NCI-H526 (cell line): ENCODE data around the gene PTPN7.
"Not testable (repeated sequence)": the region's sequence is repeated elsewhere in the genome, so short reads cannot be mapped to it uniquely, and the experiment has no call there.

Source experiments
- DNase-seq, 2 experiments: peaks; one replicate each; lab custom pipeline; 2025; lab: John Stamatoyannopoulos, UW

PTPN7 gene

GRCh38 chr1:202151045-202151444, 9.4 kb downstream of the PTPN7 start:
- DNase-seq = no peak

DNA sequence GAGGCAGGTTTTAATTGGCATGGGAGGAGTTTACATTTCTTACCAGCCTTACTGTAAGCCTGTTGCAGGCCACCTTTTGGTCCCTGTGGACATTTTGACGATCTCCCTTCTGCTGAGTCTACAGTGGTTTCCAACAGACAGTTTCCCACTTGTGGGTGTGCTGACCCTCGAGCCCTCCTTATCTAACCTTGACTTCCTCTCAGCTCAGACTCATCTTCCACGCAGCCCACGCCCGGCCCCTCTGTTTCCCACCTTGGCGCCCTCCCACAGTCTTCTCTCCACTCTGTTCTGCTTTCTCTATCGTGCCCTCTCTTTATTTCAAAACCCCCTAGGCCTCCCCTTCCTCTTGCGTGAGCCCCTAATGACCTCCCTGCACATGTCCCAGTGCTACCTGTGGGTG, 9.8 kb downstream of the PTPN7 start:
- no peak for DNase-seq

- no peak for DNase-seq
Observed at GRCh38 chr1:202150187-202150586, 10.2 kb downstream of the PTPN7 start.

- DNase-seq = no peak
Observed at GRCh38 chr1:202149566-202149965, 10.8 kb downstream of the PTPN7 start.

- DNase-seq = no peak
Observed at GRCh38 chr1:202148391-202148790, 12.0 kb downstream of the PTPN7 start.

DNA sequence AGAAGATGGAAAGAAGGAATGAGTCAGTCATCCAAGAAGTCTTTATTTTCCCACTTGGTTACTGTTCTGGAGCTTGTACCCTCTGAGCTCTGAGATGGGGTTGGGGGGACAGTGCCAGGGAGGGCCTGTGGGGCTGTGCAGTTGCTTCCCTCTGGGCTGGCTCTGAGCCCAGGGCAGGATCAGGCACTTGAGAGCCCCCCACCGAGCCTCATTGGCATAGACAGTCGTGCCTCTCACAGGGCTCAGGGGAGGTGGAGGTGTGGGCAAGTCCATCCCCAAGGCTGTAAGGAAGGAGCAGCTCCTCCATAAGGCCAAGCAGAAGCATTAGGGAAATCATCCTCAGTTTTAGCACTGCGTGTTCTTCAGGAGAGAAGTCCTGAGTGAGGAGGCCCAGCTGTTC, 13.4 kb downstream of the PTPN7 start:
- no peak for DNase-seq

DNA sequence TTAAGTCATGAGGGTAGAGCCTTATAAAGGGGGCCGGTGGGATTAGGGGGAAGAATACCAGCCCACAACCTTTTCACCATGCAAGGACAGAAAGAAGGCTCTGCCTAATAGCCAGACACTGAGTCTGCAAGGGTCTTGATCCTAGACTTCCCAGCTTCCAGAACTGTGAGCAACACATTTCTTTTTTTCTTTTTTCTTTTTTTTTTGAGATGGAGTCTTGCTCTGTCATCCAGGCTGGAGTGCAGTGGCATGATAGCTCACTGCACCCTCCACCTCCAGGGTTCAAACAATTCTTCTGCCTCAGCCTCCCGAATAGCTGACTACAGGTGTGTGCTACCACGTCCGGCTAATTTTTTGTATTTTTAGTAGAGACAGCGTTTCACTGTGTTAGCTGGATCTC, 14.1 kb downstream of the PTPN7 start:
- DNase-seq = no peak

DNA sequence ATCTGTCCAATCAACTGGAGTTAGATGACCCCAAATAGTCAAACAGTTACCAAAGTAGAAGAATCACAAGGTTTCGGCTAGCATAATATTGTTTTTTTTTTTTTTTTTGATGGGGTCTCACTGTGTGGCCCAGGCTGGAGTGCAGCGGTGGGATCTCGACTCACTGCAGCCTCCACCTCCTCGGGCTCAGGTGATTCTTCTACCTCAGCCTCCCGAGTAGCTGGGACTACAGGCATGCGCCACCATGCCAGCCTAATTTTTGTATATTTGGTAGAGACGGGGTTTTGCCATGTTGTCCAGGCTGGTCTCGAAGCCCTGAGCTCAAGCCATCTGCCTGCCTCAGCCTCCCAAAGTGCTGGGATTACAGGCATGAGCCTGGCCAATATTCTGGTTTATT, 14.7 kb downstream of the PTPN7 start:
- DNase-seq = not testable (repeated sequence)

GRCh38 chr1:202145068-202145743, 15.2 kb downstream of the PTPN7 start:
- no peak for DNase-seq

GRCh38 chr1:202144402-202145067, 15.9 kb downstream of the PTPN7 start, which contains the start of gene ARL8A:
TSS of gene ARL8A (minus strand) at chr1:202144737. CDS start at chr1:202144572, 165 bp downstream.
- DNase-seq = peak in 1 of 2 experiments; percentile 70

DNA sequence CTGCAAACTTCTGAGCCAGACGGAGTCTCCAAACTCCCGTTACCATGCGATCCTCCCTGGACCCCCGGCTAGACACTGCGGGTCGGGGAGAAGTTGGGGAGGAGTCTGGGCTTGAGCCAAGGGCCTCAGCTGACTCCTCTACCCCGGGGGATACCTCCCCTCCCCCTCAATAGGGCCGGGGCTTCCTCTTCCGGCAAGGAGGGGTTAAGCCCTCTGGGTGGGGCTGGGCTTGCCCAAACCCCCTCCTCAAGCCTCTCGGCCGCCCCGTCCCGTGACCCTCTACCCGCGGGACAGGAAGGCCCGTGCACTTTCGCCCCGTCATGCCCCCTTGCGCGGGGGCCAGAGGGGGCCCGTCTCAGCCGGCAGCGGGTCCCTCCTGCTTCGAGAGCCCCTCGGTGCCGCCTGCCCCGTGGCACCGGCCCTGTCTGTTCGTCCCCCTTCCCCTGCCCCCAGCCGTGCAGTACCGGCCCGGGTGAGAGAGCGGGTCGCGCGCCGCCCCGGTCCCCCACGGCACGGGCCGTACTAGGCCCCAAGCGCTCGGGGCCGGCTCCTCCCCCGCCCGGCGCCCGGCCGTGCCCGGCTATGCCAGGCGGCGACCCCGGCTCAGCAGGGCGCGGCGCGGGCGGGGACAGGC, 16.5 kb downstream of the PTPN7 start:
- peak in 1 of 2 experiments; percentile 41 for DNase-seq

GRCh38 chr1:202143011-202143767, 17.2 kb downstream of the PTPN7 start:
- DNase-seq = no peak

GRCh38 chr1:202141468-202141867, 18.9 kb downstream of the PTPN7 start:
- not testable (repeated sequence) for DNase-seq

DNA sequence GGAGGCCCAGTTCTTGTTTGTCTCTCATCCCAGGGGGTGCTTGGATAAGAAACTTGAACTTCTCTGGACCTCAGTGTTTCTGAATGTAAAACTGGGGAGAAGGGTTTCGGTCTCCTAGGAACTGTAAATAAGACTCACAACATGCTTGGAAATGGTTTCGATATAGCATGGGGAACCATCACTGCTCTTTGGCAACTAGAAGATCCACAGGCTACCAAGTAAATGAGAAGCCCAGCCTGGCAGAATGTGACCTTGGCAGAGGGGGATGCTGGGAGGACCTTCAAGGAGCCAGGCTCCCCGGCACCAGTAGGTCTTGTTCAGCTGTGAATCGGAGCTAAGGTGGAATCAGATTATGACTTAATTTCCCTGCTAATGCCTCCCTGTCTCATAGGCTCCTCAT, 19.6 kb downstream of the PTPN7 start:
- no peak for DNase-seq

GRCh38 chr1:202135221-202135721, 25.1 kb downstream of the PTPN7 start:
- peak; percentile 32 to 71 for DNase-seq

DNA sequence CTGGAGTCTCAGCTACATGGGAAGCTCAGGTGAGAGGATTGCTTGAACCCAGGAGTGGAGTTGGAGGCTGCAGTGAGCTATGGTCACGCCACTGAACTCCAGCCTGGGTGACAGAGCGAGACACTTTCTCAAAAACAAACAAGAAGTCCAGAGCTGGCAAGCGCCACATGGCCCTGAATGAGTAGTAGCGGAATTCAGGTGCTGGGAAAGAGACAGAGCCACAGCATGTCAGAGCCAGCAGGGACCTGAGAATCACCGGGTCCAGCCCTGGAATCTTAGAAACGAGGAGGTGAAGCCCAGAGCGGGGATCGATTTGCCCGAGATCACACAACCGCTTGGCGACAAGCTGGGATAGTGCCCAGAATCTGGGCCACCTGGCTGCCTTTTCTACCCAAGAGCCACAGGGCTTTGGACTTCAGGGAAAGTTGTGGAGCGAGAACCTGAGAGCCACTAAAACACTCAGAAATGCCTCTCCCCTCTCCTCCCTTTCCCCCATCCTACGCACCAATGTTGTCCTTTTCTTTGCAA, 25.7 kb downstream of the PTPN7 start:
- DNase-seq = no peak

DNA sequence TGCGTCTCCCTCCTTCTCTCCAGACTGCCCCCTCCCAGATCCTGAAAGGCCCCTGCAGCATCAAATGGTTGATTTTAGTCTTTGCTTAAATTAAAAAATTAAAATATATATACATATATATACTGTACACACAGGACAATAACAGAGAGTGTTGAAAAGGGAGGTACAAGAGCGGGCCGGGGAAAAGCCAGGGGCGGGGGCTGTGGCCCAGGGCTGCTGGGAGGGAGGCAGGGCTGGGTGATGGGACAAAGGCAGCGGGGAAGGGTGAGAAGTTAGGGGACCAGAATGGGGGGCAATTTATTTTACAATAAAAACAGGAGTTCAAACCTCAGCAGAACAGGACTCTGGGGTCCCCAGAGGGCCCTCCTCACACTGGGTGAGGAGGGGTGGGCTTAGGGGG, 26.4 kb downstream of the PTPN7 start:
- DNase-seq = no peak

- DNase-seq = no peak
Observed at GRCh38 chr1:202133496-202133895, 26.9 kb downstream of the PTPN7 start.

- no peak for DNase-seq
Observed at GRCh38 chr1:202133001-202133400, 27.4 kb downstream of the PTPN7 start.

- DNase-seq = no peak
Observed at GRCh38 chr1:202131956-202132821, 28.2 kb downstream of the PTPN7 start.
